GM19372 (cell line): ENCODE results near the gene UQCC2.

Experiments used
- ATAC-seq: cut with Tn5 transposase; IDR thresholded peaks from one replicate; pipeline ENCODE4 v1.9.1; 2021; ENCODE audit warnings: mild to moderate bottlenecking, low read depth, moderate library complexity; ENCODE audit not compliant: unreplicated experiment

Gene UQCC2

GRCh38 chr6:33693186-33694105 lies 18.1 kb downstream of the UQCC2 start:
- ATAC-seq, result no peak

DNA sequence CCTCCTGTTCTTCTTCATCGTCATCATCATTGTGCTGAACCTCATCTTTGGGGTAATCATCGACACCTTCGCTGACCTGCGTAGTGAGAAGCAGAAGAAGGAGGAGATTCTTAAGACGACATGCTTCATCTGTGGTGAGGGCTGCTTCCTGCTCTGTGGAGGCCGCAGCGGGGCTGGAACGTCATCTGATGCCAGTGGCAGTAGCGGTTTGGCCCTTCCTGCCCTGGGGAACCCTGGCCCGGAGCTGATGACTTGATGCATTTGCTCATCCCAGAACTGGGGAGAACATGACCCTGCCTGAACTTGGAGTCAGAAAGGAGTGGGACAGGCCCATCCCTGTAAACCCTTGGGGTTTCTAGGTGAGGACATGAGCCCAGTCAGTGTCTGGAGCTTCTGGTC lies 18.7 kb downstream of the UQCC2 start:
- ATAC-seq, result no peak

DNA sequence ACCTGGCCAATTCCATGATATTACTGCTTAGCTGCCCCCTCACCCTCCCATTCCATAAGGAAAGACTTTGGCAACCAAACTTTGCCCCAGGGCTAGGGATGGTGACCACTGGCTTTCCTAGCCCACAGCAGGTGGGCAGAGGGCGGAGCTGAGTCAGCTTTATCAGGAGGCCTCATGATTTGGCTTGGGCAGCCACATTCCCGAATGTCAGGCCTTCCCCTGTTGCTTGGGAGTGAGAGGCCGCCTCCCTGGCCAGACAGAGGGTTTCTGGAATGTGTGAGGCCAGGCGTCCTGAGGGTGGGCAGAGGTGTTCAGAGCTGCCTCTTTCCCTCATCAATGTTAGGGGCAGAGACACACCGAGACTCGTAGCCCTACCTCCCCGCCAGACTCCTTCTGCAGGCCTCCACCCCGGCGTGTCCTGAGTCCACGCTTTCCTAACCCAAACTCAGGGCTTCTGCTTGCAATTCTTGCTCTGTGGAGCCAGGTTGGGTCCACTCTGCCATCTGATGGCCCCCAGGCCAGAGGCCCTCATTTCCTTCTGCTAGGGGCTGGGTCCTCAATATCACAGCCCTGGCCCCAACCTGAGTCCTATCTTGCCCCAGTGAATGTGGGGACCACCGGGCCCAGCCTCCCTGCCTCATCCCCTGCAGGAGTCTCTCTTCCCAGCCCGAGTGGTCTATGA lies 19.3 kb downstream of the UQCC2 start:
- no peak for ATAC-seq

DNA sequence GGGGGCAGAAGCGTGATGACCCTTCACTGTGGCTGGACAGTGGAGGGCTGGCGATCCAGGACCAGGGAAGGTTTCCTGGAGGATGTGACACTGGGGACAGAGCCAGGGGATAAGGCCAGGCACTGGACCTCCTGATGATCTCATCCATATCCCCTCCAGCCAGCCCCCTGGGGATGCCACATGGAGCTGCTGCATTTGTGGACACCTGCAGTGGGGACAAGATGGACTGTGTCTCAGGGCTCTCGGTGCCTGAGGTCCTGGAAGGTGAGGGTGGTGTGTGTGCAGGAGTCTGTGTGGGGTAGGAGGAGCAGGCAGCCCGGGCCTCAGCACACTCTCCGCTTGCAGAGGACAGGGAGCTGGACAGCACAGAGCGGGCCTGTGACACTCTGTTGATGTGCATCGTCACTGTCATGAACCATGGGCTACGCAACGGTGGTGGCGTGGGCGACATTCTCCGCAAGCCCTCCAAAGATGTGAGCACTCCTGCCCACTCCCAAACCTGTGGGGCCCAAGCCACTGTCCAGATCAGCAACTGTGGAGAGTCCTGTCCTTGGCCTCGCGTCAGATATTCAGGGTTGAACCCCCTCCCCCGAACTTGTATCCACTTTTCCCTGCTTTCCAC lies 19.9 kb downstream of the UQCC2 start:
- ATAC-seq, result no peak

GRCh38 chr6:33690766-33691165 lies 20.7 kb downstream of the UQCC2 start:
- no peak for ATAC-seq

GRCh38 chr6:33689879-33690278 lies 21.6 kb downstream of the UQCC2 start:
- ATAC-seq, result no peak

DNA sequence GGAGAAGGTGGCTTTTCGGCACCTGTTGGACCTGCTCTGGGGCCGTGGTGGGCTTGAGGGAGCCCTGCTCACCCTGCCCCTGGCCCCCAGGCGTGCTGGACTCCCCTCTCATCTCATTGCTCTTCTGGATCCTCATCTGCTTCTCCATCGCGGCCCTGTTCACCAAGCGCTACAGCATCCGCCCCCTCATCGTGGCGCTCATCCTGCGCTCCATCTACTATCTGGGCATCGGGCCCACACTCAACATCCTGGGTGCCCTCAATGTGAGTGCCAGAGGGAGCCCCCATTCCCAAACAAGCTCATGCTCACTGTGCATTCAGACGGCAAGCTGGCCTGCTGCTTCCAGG lies 22.4 kb downstream of the UQCC2 start:
- ATAC-seq, result no peak

DNA sequence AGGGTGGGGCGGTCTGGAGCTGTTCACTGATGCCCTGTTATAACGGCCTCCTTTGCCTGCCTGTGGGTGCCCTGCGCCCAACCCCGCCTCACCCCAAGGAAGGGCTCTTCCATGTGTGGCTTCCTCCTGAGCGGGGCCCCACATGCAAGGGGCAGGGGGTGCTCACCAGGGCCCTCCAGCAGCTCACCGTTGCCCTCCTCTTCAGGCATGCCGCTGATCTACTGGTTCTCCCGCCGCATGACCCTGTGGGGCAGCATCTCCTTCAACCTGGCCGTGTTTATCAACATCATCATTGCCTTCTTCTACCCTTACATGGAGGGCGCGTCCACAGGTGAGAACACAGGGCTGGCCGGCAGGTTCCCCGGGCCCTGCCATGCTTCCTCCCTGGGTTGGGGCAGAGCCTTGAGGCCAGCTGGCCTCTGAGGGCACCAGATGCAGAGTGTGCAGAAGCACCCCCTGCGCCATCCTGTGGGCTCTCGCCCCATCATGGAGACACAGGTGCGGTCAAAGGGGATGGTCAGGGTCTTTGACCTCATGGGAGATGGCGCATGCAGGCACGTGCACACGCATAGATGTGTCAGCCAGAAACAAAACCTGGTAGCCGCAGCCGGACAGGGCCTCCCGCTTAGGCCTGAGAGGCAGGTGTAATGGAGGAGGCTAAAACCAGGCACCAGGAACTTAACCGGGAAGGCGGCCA lies 22.9 kb downstream of the UQCC2 start:
- no peak for ATAC-seq

GRCh38 chr6:33688006-33688405 lies 23.5 kb downstream of the UQCC2 start:
- no peak for ATAC-seq

GRCh38 chr6:33686981-33687975 lies 24.2 kb downstream of the UQCC2 start:
- ATAC-seq, result no peak

DNA sequence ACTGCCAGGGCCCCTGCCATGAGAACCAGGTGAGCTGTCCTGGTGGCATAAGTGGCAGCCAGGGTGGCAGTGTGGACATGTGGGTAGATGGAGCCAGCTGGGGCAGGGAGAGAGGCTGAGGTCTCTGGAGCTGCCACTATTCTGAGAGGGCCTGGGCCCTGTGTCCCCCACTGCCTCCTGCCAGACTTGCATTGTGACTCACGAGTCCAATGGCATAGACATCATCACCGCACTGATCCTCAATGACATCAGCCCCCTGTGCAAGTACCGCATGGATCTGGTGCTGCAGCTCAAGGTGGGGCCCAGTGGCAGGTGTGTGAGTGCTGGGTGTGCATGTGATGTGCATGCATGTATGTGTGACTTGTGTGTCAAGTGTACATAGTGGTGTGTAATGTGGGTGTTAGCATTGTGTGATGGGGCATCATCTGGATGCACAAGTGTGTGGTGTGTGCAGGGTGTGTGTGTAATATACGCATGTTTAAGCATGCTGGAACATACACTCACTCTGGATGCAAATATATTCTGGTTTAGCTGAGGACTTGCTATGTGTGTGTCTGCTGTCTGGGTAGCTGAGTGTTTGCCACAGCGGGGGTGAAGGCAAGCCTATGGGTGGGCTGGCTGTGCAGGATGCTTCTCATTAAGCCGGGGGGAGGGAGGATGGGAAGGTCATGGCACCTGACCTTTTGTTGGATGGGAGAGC lies 25.1 kb downstream of the UQCC2 start:
- ATAC-seq, result no peak

DNA sequence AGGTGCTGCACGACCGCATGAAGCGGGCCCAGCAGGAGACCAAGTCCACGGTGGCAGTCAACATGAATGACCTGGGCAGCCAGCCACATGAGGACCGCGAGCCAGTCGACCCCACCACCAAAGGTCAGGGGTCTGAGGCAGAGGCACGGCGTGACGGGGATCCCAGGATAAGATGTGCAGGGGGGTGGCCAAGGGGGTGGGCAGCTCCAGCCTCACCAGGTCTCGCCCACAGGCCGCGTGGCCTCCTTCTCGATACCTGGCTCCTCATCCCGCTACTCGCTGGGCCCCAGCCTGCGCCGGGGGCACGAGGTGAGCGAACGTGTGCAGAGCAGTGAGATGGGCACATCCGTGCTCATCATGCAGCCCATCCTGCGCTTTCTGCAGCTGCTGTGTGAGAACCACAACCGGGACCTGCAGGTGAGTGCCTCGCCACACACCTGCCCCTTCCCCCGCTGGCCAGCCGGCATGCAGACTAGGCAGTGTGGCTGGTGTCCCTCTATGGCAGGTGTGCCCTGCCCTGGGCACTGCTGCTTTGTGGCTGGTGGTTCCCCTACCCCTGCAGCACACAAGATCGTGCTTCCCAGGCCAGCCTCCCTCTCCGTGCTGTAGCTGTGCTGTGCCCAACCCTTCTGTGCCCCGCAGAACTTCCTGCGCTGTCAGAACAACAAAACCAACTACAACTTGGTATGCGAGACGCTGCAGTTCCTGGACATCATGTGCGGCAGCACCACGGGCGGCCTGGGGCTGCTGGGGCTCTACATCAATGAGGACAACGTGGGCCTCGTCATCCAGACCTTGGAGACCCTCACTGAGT lies 25.9 kb downstream of the UQCC2 start:
- ATAC-seq, result no peak

GRCh38 chr6:33684983-33685382 lies 26.5 kb downstream of the UQCC2 start:
- no peak for ATAC-seq

GRCh38 chr6:33684428-33684896 lies 27.0 kb downstream of the UQCC2 start:
- ATAC-seq, result no peak

DNA sequence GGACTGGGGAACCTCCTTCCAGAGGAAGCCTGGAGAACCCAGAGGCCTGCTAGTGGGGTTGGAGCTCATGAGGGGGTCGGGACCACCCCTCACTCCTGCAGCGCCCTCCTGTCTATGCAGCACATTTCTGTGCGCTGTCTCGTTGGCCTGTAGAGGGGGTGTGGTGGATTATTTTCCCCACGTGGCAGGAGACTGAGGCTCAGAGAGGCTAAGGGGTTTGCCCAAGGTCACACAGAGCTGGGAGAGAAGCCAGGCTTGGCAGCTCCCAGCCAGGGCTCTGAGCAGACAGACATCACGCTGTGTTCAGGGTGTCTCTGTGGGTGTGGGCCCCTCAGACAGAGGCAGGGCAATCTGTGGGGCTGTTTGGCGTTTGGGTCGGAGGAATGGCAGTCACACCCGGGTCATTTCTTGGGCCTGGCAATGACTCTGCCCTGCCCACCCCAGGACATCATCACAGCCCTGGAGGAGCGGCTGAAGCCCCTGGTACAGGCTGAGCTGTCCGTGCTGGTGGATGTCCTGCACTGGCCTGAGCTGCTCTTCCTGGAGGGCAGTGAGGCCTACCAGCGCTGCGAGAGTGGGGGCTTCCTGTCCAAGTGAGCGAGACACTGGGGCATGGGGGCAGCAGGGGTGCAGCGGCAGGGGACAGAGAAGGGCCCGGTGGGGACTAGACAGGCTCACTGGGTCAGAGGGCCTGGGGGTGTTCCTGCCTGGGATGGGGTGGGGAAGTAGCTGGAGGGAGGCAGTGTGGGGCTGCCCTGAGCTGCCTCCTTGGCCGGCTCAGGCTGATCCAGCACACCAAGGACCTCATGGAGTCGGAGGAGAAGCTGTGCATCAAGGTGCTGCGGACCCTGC lies 27.7 kb downstream of the UQCC2 start:
- ATAC-seq, result no peak

DNA sequence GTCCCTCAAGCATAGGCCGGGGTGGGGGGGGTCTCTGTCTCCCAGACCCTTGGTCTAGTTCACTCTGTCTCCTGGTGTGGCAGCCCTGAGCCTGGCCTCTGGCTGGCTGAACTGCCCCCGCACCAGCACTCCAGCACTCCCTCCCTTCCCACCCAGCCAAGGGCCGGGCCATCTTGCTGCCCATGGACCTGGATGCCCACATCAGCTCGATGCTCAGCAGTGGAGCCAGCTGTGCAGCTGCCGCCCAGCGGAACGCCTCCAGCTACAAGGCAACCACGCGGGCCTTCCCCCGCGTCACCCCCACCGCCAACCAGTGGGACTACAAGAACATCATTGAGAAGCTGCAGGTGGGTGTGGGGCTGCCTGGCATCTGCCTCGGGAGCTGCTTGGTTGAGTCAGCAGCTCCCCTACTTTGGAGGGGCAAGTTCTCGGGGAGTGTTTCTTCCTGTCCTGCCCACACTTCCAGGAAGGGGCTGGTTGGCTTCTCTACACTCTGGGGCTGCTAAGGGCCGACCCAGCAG lies 28.4 kb downstream of the UQCC2 start:
- ATAC-seq, result no peak

DNA sequence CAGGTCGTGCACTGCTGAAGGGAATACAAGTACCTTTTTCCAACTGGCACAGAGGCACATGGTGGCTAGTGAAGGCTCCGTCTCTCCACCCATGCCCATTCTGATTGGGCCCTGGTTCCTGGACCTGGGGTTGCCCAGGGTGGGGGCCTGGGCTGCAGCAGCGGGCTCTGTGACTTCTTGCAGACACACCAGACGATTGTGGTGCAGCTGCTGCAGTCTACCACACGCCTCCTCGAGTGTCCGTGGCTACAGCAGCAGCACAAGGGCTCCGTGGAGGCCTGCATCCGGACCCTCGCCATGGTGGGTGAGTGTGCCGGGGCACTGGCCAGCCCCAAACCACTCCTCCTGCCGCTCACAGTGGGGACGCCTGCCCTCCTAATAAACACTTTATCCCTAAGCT lies 29.2 kb downstream of the UQCC2 start:
- no peak for ATAC-seq
